ENCODE results near the gene PXK.

DNA sequence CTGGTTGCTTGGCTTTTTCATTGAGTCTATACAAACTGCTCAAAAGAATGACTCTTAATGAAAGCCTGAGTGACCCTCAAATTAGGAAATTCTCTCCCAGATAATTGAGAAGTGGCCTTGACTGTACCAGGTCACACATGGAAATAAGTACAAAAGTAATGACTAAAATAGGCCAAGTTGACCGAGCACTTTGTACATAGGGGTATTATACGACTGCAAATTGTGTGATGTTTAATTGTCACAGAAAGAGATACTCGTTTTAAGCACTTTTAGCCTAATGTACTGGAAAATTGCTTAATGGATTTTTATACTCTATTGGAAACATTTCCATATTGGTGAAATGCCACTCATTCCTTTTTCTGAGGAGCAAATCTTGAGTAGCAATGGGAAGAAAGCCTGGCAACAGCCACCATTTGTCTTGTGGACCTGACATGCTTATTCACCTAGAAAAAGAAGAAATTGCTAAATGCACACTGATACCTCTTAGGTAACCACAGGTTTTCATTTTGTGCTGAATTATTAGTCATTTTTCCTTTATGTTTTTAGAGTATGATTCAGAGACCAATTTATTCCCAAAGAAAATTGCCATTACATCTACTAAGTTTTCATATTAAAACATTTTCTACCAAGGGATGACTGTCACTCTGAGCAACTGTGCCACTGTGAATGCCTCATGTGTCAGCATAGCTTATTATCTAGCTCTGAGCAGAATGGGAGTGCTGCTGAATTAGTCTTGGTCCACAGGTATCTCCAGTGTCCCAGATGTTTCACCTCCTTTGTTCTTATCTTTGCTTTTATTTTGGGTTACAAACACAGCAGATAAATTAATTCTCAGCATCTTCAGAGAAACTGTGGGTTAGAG lies 8.9 kb upstream of the PXK start:
- TF ChIP-seq, protein P1, sequence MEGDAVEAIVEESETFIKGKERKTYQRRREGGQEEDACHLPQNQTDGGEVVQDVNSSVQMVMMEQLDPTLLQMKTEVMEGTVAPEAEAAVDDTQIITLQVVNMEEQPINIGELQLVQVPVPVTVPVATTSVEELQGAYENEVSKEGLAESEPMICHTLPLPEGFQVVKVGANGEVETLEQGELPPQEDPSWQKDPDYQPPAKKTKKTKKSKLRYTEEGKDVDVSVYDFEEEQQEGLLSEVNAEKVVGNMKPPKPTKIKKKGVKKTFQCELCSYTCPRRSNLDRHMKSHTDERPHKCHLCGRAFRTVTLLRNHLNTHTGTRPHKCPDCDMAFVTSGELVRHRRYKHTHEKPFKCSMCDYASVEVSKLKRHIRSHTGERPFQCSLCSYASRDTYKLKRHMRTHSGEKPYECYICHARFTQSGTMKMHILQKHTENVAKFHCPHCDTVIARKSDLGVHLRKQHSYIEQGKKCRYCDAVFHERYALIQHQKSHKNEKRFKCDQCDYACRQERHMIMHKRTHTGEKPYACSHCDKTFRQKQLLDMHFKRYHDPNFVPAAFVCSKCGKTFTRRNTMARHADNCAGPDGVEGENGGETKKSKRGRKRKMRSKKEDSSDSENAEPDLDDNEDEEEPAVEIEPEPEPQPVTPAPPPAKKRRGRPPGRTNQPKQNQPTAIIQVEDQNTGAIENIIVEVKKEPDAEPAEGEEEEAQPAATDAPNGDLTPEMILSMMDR (IDR thresholded peaks at IDR 0.05): no peak
- no peak for TF ChIP-seq POLR2AphosphoS5 (IDR thresholded peaks at IDR 0.05)
- no peak for TF ChIP-seq POLR2A (IDR thresholded peaks at IDR 0.05; ENCODE audit: low read depth)
- no peak for TF ChIP-seq EP300 (IDR thresholded peaks at IDR 0.05)
